Endothelial cell (in vitro differentiated cells): ENCODE measurements around the gene THRB. TPM values are rescaled to one million over a fixed set of nuclear protein-coding genes. Genes with fewer than 3 reads are reported as not detected.
"Not testable (repeated sequence)": the region's sequence is repeated elsewhere in the genome, so short reads cannot be mapped to it uniquely, and the experiment has no call there.

Experiments
- DNase-seq: peaks from one replicate; pipeline ENCODE4 v3.0.0; 2021; ENCODE audit warnings: low spot score
- H3K27ac Mint-ChIP-seq: one replicate; pipeline ENCODE4 v1.8.0; 2021; ENCODE audit warnings: mixed read lengths, inconsistent platforms; ENCODE audit not compliant: unreplicated experiment
- H3K27me3 Mint-ChIP-seq: one replicate; pipeline ENCODE4 v1.8.0; 2021; ENCODE audit warnings: mild to moderate bottlenecking, moderate library complexity, mixed read lengths, inconsistent platforms; ENCODE audit not compliant: unreplicated experiment
- H3K36me3 Mint-ChIP-seq: one replicate; pipeline ENCODE4 v1.8.0; 2021; ENCODE audit warnings: mild to moderate bottlenecking, low read depth, mixed read lengths, inconsistent platforms; ENCODE audit not compliant: unreplicated experiment
- H3K4me1 Mint-ChIP-seq: one replicate; pipeline ENCODE4 v1.8.0; 2021; ENCODE audit warnings: mild to moderate bottlenecking, mixed read lengths, inconsistent platforms; ENCODE audit not compliant: unreplicated experiment
- H3K4me3 Mint-ChIP-seq: one replicate; pipeline ENCODE4 v1.8.0; 2021; ENCODE audit warnings: mild to moderate bottlenecking, mixed read lengths, inconsistent platforms; ENCODE audit not compliant: unreplicated experiment
- H3K9me3 Mint-ChIP-seq: one replicate; pipeline ENCODE4 v1.8.0; 2021; ENCODE audit warnings: mixed read lengths, inconsistent platforms; ENCODE audit not compliant: unreplicated experiment
- CTCF ChIP-seq: fragments of 200-600 bp; sonication (generic); IDR thresholded peaks from one replicate; pipeline ENCODE4 v1.5.0; 2021; ENCODE audit warnings: antibody characterized with exemption; ENCODE audit not compliant: unreplicated experiment
- total RNA-seq: library from RNA; stranded (reverse); fragmentation: NEBNext Ultra II Directional; extraction: Animal tissue kit (Norgen Biotek cat#: 25700); gene quantifications from one replicate; pipeline ENCODE4 v1.2.1, GENCODE V29; 2021; ENCODE audit not compliant: unreplicated experiment

The THRB gene
- total RNA-seq, 1 donor from 2014 or later: 0.38 TPM

GRCh38 chr3:24100696-24101402 lies 393.8 kb downstream of the THRB start:
- H3K9me3 Mint-ChIP-seq: no peaks in the 10 kb centered on the region
- no peak for TF ChIP-seq CTCF
- H3K4me1 Mint-ChIP-seq: no peaks in the 10 kb centered on the region
- H3K27me3 Mint-ChIP-seq: no peaks in the 10 kb centered on the region
- H3K27ac Mint-ChIP-seq: no peak overlapping the region
- no peak overlapping the region for H3K4me3 Mint-ChIP-seq
- no peak for DNase-seq
- H3K36me3 Mint-ChIP-seq: no peaks in the 10 kb centered on the region

GRCh38 chr3:24096695-24097290 lies 397.9 kb downstream of the THRB start:
- Mint-ChIP-seq H3K27me3 (no peaks in the 10 kb centered on the region), H3K9me3 (no peaks in the 10 kb centered on the region), H3K4me1 (no peaks in the 10 kb centered on the region), H3K36me3 (peaks cover 3% of the 10 kb centered on the region), H3K27ac (no peak overlapping the region), H3K4me3 (no peak overlapping the region)
- TF ChIP-seq CTCF: no peak
- no peak for DNase-seq

- Mint-ChIP-seq H3K4me1 (no peaks in the 10 kb centered on the region), H3K4me3 (no peak overlapping the region), H3K27me3 (no peaks in the 10 kb centered on the region), H3K36me3 (peaks cover 3% of the 10 kb centered on the region), H3K27ac (no peak overlapping the region), H3K9me3 (no peaks in the 10 kb centered on the region)
- no peak for TF ChIP-seq CTCF
- DNase-seq: no peak
Observed at GRCh38 chr3:24096271-24096670, 398.4 kb downstream of the THRB start.

GRCh38 chr3:24094818-24095217 lies 399.8 kb downstream of the THRB start:
- not testable (repeated sequence) for DNase-seq, H3K4me3 Mint-ChIP-seq, H3K4me1 Mint-ChIP-seq, H3K27me3 Mint-ChIP-seq, H3K9me3 Mint-ChIP-seq, H3K27ac Mint-ChIP-seq, H3K36me3 Mint-ChIP-seq

- peak; percentile 50 for TF ChIP-seq CTCF
- no peak for DNase-seq
- Mint-ChIP-seq H3K36me3 (no peaks in the 10 kb centered on the region), H3K4me1 (no peaks in the 10 kb centered on the region), H3K4me3 (no peak overlapping the region), H3K27ac (no peak overlapping the region), H3K9me3 (no peaks in the 10 kb centered on the region), H3K27me3 (no peaks in the 10 kb centered on the region)
Observed at GRCh38 chr3:24088782-24089181, 405.9 kb downstream of the THRB start.
